GM21447 (cell line): ENCODE measurements around the gene AFDN.

Experiments used
- ATAC-seq: cut with Tn5 transposase; IDR thresholded peaks from one replicate; pipeline ENCODE4 v1.9.1; 2021; ENCODE audit not compliant: unreplicated experiment

Gene AFDN

GRCh38 chr6:168013250-168013915 lies 186.7 kb downstream of the AFDN start:
- ATAC-seq: no peak

- no peak for ATAC-seq
Measured at GRCh38 chr6:168014428-168014827, 187.7 kb downstream of the AFDN start.

- no peak for ATAC-seq
Measured at GRCh38 chr6:168015009-168015408, 188.3 kb downstream of the AFDN start.

- ATAC-seq: no peak
Measured at GRCh38 chr6:168015482-168016175, 188.9 kb downstream of the AFDN start.

GRCh38 chr6:168016176-168016620 lies 189.5 kb downstream of the AFDN start:
- no peak for ATAC-seq

- ATAC-seq: no peak
Measured at GRCh38 chr6:168016721-168017525, 190.2 kb downstream of the AFDN start.

GRCh38 chr6:168017629-168018028 lies 190.9 kb downstream of the AFDN start:
- no peak for ATAC-seq

GRCh38 chr6:168018664-168019063 lies 192.0 kb downstream of the AFDN start:
- ATAC-seq: no peak

- ATAC-seq: no peak
Measured at GRCh38 chr6:168020242-168020641, 193.5 kb downstream of the AFDN start.

- no peak for ATAC-seq
Measured at GRCh38 chr6:168021581-168021980, 194.9 kb downstream of the AFDN start.
